Skin of body (tissue), 3 donors: ENCODE data around the gene BBS10. TPM values are rescaled to one million over a fixed set of nuclear protein-coding genes. Genes with fewer than 3 reads are reported as not detected.
"Not testable (repeated sequence)": the region's sequence is repeated elsewhere in the genome, so short reads cannot be mapped to it uniquely, and the experiment has no call there.

Experiments
- DNase-seq: peaks from one replicate; lab custom pipeline; 2025; lab: John Stamatoyannopoulos, UW
- small RNA-seq: library from RNA; depleted of rRNA; stranded (forward); fragments of <200 nt; gene quantifications from one replicate; pipeline ENCODE3, GENCODE V24; 2014; ENCODE audit warnings: low replicate concordance
- total RNA-seq: library from RNA; depleted of rRNA; stranded (reverse); fragments of >200 nt; gene quantifications from one replicate; pipeline ENCODE4 v1.2.3, GENCODE V29; 2014

Gene BBS10
- total RNA-seq, 1 donor from 2014 or later, result 16.8 TPM

DNA sequence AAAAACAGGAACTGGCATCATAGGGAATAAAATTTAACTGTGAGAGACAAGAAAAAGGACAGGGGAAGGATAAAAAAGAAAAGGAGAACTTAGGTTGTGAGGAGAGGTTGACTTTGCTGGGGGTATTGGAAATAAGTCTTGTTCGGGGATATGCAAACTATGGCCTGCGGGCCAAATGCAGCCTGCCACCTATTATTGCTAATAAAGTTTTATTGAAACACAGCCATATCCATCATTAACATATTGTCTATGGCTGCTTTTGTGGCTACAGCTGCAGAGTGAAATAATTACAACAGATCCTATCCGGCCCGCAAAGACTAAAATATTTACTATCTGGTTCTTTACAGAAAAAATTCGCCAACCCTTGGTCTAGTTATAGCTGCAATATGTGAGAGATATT lies 18.6 kb downstream of the BBS10 start:
- DNase-seq, result no peak

DNA sequence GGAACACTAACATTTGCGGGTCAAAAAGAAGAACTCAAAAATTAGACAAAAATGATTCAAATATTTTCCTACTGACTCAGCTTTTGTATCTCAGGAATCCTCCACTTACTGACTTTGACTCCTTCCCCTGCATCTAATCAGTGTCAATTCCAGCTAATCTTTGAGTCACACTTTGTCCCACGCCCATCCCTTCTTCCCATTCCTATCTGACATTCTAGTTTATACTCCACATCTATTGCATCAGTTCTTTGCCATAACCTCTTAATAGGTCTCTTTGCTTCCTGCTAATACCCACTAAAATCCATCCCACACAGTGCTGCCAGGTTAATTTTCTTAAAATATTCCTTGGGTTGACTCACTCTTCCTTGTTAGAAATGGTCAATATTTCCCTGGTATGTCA lies 19.1 kb downstream of the BBS10 start:
- no peak for DNase-seq

DNA sequence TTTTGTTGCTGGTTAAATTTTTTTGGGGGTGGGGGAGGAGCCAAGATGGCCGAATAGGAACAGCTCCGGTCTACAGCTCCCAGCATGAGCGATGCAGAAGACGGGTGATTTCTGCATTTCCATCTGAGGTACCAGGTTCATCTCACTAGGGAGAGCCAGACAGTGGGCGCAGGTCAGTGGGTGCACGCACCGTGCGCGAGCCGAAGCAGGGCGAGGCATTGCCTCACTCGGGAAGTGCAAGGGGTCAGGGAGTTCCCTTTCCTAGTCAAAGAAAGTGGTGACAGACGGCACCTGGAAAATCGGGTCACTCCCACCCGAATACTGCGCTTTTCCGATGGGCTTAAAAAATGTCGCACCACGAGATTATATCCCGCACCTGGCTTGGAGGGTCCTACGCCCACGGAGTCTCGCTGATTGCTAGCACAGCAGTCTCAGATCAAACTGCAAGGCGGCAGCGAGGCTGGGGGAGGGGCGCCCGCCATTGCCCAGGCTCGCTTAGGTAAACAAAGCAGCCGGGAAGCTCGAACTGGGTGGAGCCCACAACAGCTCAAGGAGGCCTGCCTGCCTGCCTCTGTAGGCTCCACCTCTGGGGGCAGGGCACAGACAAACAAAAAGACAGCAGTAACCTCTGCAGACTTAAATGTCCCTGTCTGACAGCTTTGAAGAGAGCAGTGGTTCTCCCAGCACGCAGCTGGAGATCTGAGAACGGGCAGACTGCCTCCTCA lies 28.5 kb downstream of the BBS10 start:
- DNase-seq, result not testable (repeated sequence)

DNA sequence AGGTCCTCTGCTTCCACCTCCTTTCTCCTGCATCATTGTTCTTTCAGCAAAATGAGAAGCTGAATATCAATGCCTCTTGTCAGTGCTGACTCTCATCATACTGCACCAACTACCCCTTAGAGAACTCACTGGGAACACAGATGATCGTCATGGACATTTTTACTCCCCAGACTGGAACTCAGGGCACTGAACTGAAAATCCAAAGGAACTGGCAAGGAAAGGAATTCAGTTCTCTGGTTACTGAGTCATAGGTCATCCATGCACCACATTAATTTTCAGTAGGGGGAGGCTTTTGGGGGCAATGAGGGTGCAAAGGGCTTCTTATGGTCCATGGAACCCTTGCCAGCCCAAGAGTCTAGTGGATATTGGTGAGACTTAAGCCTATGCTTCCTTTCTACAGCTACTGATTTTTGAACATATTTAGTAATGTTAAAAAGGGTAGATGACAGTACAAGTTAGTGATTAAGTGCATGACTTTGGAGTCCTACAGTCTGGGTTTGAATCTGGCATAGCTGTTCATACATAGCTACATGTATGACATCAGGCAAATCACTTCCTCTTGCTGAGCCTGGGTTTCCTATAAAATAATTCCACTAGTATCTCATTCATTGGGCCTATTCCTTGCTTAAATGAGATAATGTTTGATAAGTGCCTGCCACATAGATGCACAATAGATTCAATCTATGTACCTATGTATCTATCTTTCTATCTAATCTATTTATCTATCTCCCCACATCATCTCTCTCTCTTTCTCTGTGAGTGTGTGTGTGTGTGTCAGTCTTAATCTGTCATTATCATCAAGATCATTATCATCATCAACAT lies 29.2 kb downstream of the BBS10 start:
- no peak for DNase-seq

DNA sequence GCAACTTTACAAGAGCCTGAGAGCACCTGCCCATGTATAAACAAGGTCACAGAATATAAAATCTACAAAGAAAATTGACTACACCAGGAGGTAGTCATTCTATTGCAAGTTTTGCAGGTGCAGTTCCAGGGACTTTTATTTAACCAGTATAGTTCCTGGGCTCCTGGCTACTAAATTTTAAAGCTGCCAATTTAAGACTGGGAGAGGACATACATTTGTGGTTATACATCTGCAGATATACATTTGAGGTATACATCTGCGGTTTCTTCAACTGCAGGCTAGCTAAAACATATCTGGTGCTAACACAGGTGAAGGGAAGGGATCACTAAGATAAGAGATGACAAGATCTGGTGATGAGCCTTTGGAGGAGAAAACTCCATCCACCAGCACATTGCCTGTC lies 30.2 kb downstream of the BBS10 start:
- no peak for DNase-seq

DNA sequence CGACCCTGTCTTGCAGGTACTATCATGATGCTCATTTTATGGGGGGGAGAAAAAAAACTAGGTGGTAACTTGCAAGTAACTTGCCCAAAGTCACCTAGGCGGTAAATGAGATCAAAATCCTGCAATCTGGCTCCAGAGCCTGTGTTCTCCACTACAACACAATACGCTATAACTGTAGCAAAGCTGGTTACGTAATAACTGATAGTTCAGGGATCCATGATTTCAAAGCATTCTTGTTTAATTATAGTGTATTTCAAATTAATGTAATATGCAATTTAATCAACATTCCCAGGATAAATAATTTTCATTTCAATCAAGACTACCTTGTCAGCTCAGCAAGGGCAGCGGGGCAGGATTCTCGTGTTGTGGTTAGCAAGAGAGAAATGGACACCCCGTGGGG lies 31.7 kb downstream of the BBS10 start:
- no peak for DNase-seq

DNA sequence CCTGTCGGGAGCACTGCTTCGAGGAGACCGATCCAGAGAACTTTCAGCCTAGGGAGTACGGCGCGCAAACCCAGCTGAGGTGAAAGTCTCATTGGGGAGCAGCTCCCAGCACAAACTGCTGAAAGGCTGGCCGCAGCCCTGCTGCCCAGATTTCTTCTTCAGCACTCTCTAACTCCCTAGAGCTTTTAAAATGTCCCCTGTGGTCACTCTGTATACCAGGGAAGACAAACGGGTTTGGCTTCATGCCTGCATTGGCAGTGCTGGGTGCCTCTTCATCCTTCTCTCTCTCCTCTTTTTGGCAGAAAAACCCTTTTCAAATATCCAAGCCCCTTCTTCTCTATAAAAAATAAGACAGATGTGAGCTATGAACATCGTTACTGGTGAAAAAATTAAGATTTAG lies 34.9 kb downstream of the BBS10 start:
- no peak for DNase-seq

DNA sequence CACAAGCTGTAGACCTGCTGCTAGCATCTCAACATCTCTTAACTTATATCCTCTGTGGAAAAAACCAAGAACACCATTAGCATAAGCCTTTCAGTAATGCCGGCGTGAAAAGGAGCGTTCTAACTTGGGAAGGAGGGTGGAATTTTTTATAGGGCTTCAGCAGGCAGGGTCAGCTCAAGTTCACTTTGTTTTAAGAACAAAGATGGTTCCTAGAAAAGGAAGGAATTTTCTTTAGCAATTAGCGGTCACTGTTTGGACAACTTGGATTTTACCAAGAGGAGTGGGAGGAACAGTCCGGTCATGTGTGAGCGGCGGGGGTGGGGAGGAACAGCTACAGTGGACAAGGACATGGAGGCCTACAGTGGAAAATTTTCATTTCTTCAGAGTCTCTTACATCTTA lies 35.9 kb downstream of the BBS10 start:
- no peak for DNase-seq

DNA sequence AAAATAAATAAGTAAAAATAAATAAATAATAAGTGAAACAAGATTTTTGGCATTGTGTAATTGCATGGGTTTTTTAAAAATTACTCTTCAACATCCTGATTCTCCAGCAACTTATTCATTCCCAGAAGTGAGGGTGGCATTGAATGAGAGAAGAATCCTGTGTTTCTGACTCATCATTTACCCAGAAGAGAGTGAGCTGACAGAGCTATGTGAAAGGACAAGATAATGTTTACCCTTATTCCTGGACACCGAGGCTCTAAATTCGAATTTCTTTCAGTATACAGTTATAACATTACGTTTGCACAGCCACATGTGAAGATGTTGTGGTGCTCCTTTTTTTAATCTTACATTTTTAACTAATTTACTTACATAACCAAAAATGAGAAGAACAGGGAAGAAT lies 36.4 kb downstream of the BBS10 start:
- DNase-seq, result no peak

DNA sequence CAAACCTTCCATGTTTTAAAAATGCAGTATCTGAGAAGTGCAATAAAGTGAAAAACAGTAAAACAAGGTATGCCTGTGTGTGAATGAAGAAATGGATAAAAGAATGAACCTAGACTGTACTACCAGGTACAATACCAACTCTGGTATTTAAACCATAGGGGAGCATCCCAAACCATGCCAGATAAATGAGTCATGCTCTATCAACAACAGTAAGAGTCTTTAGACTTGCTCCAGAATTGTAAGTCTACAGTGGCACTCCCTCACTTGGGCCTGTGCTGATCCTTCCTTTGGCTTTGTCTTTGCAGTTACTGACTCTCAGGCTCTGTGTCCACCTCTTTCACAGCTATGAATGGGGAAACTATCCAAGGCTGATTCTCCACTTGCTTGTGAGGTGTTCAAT lies 38.1 kb downstream of the BBS10 start:
- no peak for DNase-seq

DNA sequence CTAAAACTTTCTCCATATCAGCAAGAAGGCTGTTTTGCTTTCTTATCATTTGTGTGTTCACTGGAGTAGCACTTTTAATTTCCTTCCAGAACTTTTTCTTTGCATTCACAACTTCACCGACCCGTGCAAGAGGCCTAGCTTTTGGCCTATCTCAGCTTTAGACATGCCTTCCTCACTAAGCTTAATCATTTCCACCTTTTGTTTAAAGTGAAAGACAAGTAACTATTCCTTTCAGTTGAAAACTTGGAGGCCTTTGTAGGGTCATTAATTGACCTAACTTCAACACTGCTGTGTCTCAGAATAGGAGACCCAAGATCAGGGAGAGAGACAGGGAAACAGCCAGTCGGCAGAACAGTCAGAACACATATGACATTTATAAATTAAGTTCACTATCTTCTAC lies 39.3 kb downstream of the BBS10 start:
- no peak for DNase-seq

DNA sequence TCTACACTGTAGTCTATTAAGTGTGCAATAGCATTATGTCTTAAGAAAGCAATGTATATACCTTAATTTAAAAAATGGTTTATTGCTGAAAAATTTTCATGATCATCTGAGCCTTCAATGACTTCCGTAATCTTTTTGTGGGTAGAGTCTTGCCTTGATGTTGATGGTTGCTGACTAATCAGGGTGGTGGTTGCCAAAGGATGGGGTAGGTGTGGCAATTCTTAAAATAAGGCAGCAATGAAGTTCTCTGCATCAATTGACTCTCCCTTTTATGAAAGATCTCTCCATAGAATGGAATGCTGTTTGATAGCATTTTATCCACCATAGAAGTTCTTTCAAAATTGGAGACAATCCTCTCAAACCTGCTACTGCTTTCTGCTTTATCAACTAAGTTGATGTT lies 41.1 kb downstream of the BBS10 start:
- DNase-seq, result no peak

DNA sequence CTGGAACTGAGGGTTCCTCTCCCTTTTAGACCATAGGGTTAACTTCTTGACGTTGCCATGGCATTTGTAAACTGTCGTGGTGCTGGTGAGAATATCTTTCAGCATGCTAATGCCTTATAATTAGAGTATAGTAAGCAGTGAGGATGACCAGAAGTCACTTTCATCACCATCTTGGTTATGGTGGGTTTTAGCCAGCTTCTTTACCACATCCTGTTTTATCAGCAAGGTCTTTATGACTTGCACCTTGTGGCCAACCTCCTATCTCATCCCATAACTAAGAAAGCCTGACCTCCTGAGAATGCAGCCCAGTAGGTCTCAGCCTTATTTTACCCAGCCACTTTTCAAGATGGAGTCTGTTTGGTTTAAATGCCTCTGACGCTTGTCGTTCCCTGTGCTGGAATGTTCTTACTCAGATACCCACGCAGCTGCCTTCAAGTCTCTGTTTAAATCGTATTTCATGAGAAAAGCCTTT lies 44.2 kb downstream of the BBS10 start:
- no peak for DNase-seq

DNA sequence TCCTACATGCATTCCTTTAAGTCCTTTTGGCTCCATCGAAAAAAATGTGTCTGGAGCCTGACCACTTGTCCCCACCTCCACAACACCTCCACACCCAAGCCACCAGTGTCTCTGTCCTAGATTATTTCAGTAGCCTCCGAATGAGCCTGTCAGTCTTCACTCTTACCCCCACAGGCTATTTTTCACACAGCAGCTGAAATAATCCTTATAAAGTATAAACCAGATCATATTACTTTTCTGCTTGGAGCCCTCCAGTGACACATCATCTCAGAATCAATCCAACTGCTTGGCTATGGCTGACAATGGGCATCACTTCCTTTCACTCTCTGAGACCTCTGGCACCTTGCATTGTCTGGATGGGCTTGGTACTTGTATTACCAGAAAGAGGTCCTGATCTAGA lies 44.9 kb downstream of the BBS10 start:
- DNase-seq, result no peak

DNA sequence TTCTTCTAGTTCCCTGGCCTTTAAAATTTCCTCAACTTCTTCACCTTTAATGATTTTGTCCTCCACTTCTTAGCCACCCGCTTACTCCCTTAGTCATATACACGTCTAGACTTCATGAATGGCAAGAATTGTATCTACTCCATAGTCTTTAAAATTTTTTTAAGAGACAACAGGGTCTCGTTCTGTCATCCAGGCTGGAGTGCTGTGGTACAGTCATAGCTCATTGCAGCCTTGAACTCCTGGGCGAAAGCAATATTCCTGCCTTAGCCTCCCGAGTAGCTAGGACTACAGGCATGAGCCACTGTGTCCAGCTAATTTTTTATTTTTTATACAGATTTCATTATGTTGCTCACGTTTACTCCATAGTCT lies 47.9 kb downstream of the BBS10 start:
- no peak for DNase-seq

DNA sequence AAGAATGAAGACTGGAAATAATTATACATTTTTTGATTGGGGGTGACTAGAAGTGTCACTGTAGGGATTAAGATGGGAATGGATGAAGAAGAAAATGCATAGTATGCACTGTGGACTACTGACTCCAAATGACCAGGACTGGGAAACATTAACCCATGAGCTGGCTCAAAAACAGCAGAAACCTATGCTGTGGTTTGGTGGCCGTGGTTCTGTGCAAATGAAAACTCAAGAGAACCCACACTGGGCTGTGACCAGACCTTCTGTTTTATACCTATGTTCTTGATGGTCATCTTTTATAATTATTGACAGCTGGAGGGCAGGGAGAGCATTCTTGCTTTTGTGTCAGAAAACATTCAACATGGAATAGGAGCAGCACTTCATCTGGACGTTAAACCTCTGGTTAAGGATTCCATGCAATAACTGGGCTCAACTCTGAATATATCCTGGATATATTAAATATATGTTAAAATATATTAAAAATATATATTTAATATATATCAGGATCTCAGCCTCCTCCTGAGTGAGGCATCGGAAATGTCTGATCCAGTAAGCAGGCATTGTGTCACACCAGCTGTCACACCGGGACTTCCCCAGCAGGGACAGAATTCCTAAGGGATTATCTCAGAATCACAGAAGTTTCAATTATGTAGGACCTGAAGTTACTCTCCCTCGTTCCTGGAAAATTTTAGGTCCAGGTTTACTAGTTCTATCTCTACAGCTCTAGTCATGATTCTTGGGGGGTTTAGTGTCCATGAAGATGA lies 48.5 kb downstream of the BBS10 start:
- no peak for DNase-seq

Small RNA genes within 50 kb of the gene (small RNA-seq; reads per million reads assigned to genes)
- gene RN7SKP172, result not detected

Other genes starting within 250 kb of the BBS10 start
- gene OSBPL8, start 211.4 kb upstream of the BBS10 start, total RNA-seq, result 84.0 TPM